HFFc6 (cell line): ENCODE data around the gene SLIT3. TPM values are rescaled to one million over a fixed set of nuclear protein-coding genes. Genes with fewer than 3 reads are reported as not detected.

Experiments
- DNase-seq: peaks from one replicate; pipeline ENCODE4 v3.0.0-alpha.2; 2018
- H3K27ac Mint-ChIP-seq: 2 replicates; pipeline ENCODE4 v1.8.0; 2020; ENCODE audit warnings: mild to moderate bottlenecking, mixed read lengths
- H3K27me3 Mint-ChIP-seq: 2 replicates; pipeline ENCODE4 v1.8.0; 2021; ENCODE audit warnings: mild to moderate bottlenecking, moderate library complexity, mixed read lengths; ENCODE audit not compliant: insufficient read depth
- H3K36me3 Mint-ChIP-seq: 2 replicates; pipeline ENCODE4 v1.8.0; 2021; ENCODE audit warnings: low read depth, mixed read lengths
- H3K4me1 Mint-ChIP-seq: 2 replicates; pipeline ENCODE4 v1.8.0; 2020; ENCODE audit warnings: low read depth, mixed read lengths
- H3K4me3 Mint-ChIP-seq: 2 replicates; pipeline ENCODE4 v1.8.0; 2020; ENCODE audit warnings: mild to moderate bottlenecking, moderate library complexity, mixed read lengths
- H3K9me3 Mint-ChIP-seq: 2 replicates; pipeline ENCODE4 v1.8.0; 2020; ENCODE audit warnings: mild to moderate bottlenecking, mixed read lengths
- total RNA-seq, 6 experiments: library from RNA; stranded (reverse); fragmentation: NEBNext Ultra II Directional; extraction: Animal tissue kit (Norgen Biotek cat#: 25700); gene quantifications; 2 replicates in 1 of 6; 3 replicates in 5 of 6; pipeline ENCODE4 v1.2.3, GENCODE V29; 2021
- TF ChIP-seq, protein P1 (sequence below): fragments of 200-600 bp; sonication (generic); IDR thresholded peaks from 2 replicates; pipeline ENCODE4 v1.5.0; 2021; ENCODE audit warnings: antibody characterized with exemption, mild to moderate bottlenecking

The SLIT3 gene
- total RNA-seq, 6 experiments from 2014 or later = 4.2 to 8.3 (median 7.1) TPM

DNA sequence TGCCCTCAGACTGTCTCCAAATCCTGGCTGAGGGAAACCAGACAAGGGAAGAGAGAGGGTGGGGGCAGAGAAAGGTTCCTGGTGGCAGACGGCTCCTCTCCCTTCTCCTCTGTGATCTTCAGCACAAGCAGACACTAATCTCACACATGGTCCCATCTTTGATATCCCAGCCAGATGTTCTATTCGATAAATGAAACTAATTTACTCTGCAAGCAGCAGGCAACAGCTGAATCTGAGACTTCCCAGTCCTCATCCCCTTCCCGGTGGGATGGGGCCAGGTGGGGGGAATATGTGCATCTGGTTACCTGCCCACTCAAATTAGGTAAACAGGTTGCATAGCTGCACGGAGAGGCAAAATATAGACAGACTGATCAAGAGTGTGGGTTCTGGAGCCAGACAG, 512.8 kb downstream of the SLIT3 start:
- no peak overlapping the region for H3K27ac Mint-ChIP-seq
- H3K4me3 Mint-ChIP-seq = no peak overlapping the region
- H3K9me3 Mint-ChIP-seq = no peaks in the 10 kb centered on the region
- H3K27me3 Mint-ChIP-seq = peaks cover 5% of the 10 kb centered on the region
- DNase-seq = no peak
- H3K4me1 Mint-ChIP-seq = peaks cover 5% of the 10 kb centered on the region; the same call in 1 of the 2 replicates
- H3K36me3 Mint-ChIP-seq = no peaks in the 10 kb centered on the region
- TF ChIP-seq, protein P1, sequence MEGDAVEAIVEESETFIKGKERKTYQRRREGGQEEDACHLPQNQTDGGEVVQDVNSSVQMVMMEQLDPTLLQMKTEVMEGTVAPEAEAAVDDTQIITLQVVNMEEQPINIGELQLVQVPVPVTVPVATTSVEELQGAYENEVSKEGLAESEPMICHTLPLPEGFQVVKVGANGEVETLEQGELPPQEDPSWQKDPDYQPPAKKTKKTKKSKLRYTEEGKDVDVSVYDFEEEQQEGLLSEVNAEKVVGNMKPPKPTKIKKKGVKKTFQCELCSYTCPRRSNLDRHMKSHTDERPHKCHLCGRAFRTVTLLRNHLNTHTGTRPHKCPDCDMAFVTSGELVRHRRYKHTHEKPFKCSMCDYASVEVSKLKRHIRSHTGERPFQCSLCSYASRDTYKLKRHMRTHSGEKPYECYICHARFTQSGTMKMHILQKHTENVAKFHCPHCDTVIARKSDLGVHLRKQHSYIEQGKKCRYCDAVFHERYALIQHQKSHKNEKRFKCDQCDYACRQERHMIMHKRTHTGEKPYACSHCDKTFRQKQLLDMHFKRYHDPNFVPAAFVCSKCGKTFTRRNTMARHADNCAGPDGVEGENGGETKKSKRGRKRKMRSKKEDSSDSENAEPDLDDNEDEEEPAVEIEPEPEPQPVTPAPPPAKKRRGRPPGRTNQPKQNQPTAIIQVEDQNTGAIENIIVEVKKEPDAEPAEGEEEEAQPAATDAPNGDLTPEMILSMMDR = no peak

DNA sequence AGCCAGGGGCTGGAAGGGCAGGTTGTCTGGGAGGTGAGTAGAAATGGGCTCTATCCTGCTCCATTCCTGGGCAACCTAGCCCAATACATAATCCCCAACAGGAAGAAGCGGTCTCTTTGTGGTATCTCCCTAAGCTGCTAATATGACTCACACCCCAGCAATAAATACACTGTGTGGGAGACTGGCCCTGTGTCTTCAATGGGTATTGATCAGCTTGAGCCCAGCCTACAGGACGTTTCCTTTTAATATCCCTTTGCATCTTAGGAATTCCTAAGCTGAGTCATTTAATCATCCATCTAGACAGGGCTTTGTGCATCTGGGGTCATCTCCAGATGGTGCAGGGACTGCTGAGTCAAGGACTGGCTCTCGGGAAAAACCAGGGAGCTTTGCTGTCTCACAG, 514.8 kb downstream of the SLIT3 start:
- Mint-ChIP-seq H3K36me3 (no peaks in the 10 kb centered on the region), H3K9me3 (no peaks in the 10 kb centered on the region), H3K4me3 (peak overlapping the region; percentile 24; the same call in 1 of the 2 replicates), H3K27me3 (peaks cover 6% of the 10 kb centered on the region), H3K4me1 (peaks cover 5% of the 10 kb centered on the region; the same call in 1 of the 2 replicates), H3K27ac (no peak overlapping the region)
- DNase-seq = no peak
- TF ChIP-seq, protein P1 = no peak

DNA sequence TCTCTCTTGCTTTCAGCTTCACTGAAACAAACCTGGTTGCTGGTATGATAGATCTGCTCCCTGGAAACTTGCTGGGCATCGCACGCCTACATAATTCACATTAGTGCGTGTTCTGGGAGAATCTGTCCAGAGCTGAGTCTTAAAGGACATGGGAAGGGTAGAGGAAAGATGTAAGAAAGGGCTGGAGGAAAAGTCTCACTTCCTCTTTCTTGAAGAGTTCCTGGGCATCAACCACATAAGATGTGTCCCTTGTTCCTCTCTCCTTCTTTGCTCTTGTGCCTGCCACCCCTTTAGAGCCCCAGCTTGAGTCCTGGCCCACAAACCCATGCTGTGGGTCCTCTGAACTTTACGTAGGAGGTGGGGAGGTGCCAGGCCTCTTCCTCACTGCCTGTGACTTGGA, 516.5 kb downstream of the SLIT3 start:
- Mint-ChIP-seq H3K9me3 (no peaks in the 10 kb centered on the region), H3K36me3 (no peaks in the 10 kb centered on the region), H3K4me1 (peaks cover 5% of the 10 kb centered on the region; the same call in 1 of the 2 replicates), H3K27ac (no peak overlapping the region), H3K4me3 (no peak overlapping the region), H3K27me3 (peaks cover 12% of the 10 kb centered on the region)
- no peak for DNase-seq
- TF ChIP-seq, protein P1 = no peak

DNA sequence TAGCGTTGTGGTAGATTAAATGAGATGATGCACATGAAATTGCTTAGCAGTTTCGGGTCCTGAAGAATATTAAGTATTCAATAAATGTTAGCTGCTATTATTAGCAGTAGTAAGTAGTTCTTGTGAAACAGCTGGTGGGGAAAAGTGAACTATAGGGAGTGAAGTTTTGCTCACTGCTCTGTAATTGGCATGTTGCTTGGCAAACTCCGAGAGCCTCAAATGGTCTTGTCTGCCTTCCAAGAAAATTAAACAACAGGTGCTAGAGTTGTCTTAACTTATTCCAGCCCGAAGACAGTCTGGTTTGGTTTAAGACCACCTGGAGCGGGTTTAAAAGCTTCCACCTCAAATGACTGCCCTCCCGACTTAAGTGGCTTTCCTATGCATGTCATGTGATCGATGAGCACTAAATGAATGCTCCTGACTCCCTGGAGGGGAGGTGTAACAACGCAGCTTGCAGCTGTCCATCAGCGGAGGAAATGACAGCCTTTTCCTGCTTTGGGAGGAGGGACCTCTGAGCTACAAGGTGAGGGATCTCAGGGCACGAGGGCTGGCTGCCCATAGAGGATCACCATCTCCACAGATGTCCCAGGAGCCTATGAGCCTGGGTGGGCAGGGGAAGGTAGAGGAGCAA, 518.9 kb downstream of the SLIT3 start:
- DNase-seq = no peak
- Mint-ChIP-seq H3K9me3 (no peaks in the 10 kb centered on the region), H3K27ac (no peak overlapping the region), H3K36me3 (no peaks in the 10 kb centered on the region), H3K4me1 (peaks cover 5% of the 10 kb centered on the region; the same call in 1 of the 2 replicates), H3K27me3 (peaks cover 10% of the 10 kb centered on the region), H3K4me3 (no peak overlapping the region)
- TF ChIP-seq, protein P1 = no peak

DNA sequence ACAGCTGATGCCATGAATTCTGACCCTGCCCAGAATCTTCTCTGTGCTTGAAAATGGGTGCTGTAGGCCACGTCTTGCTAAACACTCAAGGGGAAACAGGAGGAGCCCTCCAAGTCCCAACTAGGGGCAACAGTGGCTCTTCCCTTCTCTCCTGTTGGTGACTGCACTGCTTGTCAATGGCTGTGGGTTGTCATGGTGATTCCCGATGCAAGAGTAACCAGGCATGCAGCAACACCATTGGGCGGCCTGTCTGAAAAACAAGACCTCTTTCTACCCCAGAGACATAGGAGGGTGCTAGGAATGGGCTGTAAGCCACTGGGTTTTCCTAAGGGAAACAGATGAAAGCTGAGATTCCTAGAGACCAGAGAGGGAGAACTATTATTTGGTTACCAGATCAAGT, 520.1 kb downstream of the SLIT3 start:
- H3K27ac Mint-ChIP-seq = no peak overlapping the region
- H3K27me3 Mint-ChIP-seq = peaks cover 17% of the 10 kb centered on the region
- TF ChIP-seq, protein P1 = no peak
- no peaks in the 10 kb centered on the region for H3K9me3 Mint-ChIP-seq
- no peaks in the 10 kb centered on the region for H3K4me1 Mint-ChIP-seq
- no peaks in the 10 kb centered on the region for H3K36me3 Mint-ChIP-seq
- DNase-seq = no peak
- H3K4me3 Mint-ChIP-seq = no peak overlapping the region
